ENCODE data around the gene EPO.
"Not testable (repeated sequence)": the region's sequence is repeated elsewhere in the genome, so short reads cannot be mapped to it uniquely, and the experiment has no call there.

The EPO gene

GRCh38 chr7:100705753-100706671 is 14.3 kb upstream of the EPO start, which contains the start of gene POP7:
POP7 (plus strand) TSS chr7:100706121; CDS start chr7:100706831, 710 bp downstream.
- TF ChIP-seq ZNF274 (IDR thresholded peaks at IDR 0.05; ENCODE audit: low read depth, low read length): no peak
- peak within 1 kb of the TSS; percentile 84 for H3K4me3 ChIP-seq (ENCODE audit: low read length)

GRCh38 chr7:100706672-100707311 is 13.5 kb upstream of the EPO start:
- H3K4me3 ChIP-seq (ENCODE audit: low read length): peak overlapping the region; percentile 84
- no peak for TF ChIP-seq ZNF274 (IDR thresholded peaks at IDR 0.05; ENCODE audit: low read depth, low read length)

GRCh38 chr7:100708395-100708794 is 11.9 kb upstream of the EPO start:
- TF ChIP-seq ZNF274 (IDR thresholded peaks at IDR 0.05; ENCODE audit: low read depth, low read length): no peak
- no peak overlapping the region for H3K4me3 ChIP-seq (ENCODE audit: low read length)

- no peak overlapping the region for H3K4me3 ChIP-seq (ENCODE audit: low read length)
- no peak for TF ChIP-seq ZNF274 (IDR thresholded peaks at IDR 0.05; ENCODE audit: low read depth, low read length)
Measured at GRCh38 chr7:100710452-100710851, 9.8 kb upstream of the EPO start.

GRCh38 chr7:100711369-100711768 is 8.9 kb upstream of the EPO start:
- no peak for TF ChIP-seq ZNF274 (IDR thresholded peaks at IDR 0.05; ENCODE audit: low read depth, low read length)
- H3K4me3 ChIP-seq (ENCODE audit: low read length): no peak overlapping the region

- no peak for TF ChIP-seq ZNF274 (IDR thresholded peaks at IDR 0.05; ENCODE audit: low read depth, low read length)
- no peak overlapping the region for H3K4me3 ChIP-seq (ENCODE audit: low read length)
Measured at GRCh38 chr7:100714725-100715124, 5.5 kb upstream of the EPO start.

GRCh38 chr7:100717073-100717472 is 3.2 kb upstream of the EPO start:
- H3K4me3 ChIP-seq (ENCODE audit: low read length): not testable (repeated sequence)

- no peak overlapping the region for H3K4me3 ChIP-seq (ENCODE audit: low read length)
- TF ChIP-seq ZNF274 (IDR thresholded peaks at IDR 0.05; ENCODE audit: low read depth, low read length): no peak
Measured at GRCh38 chr7:100719523-100720278, 567 bp upstream of the EPO start.

- no peak overlapping the region for H3K4me3 ChIP-seq (ENCODE audit: low read length)
- TF ChIP-seq ZNF274 (IDR thresholded peaks at IDR 0.05; ENCODE audit: low read depth, low read length): no peak
Measured at GRCh38 chr7:100720671-100721504, 620 bp downstream of the EPO start.

GRCh38 chr7:100721505-100721812 is 1.2 kb downstream of the EPO start:
- TF ChIP-seq ZNF274 (IDR thresholded peaks at IDR 0.05; ENCODE audit: low read depth, low read length): no peak

GRCh38 chr7:100722480-100723212 is 2.4 kb downstream of the EPO start:
- no peak for TF ChIP-seq ZNF274 (IDR thresholded peaks at IDR 0.05; ENCODE audit: low read depth, low read length)
- H3K4me3 ChIP-seq (ENCODE audit: low read length): no peak overlapping the region

More at GRCh38 chr7:100721505-100721812, 1.2 kb downstream of the EPO start:
- no peak overlapping the region for H3K4me3 ChIP-seq (ENCODE audit: low read length)

- TF ChIP-seq ZNF274 (IDR thresholded peaks at IDR 0.05; ENCODE audit: low read depth, low read length): no peak
- H3K4me3 ChIP-seq (ENCODE audit: low read length): no peak overlapping the region
Measured at GRCh38 chr7:100723732-100724275, 3.5 kb downstream of the EPO start.

- H3K4me3 ChIP-seq (ENCODE audit: low read length): not testable (repeated sequence)
Measured at GRCh38 chr7:100724364-100724763, 4.1 kb downstream of the EPO start.
